Left lobe of liver (tissue), 2 donors: ENCODE data around the gene BLTP3B. TPM values are rescaled to one million over a fixed set of nuclear protein-coding genes. Genes with fewer than 3 reads are reported as not detected.

Experiments used
- ATAC-seq: fragments of 200-7000 bp; cut with Tn5 transposase; one replicate; pipeline ENCODE4 v1.9.1; 2020; ENCODE audit warnings: mild to moderate bottlenecking, moderate library complexity
- DNase-seq: peaks from one replicate; pipeline ENCODE4 v3.0.0-alpha.2; 2020; ENCODE audit warnings: low spot score
- total RNA-seq: library from RNA; stranded (reverse); gene quantifications from one replicate; pipeline ENCODE4 v1.2.1, GENCODE V29; 2021
- donor health status: DM: no; HTN: no; CAD: no; lungs with moderate emphysema.
- donor health status: DM: no; HTN: yes; CAD: no.

BLTP3B gene
- total RNA-seq, 1 donor from 2014 or later, result 28.3 TPM

GRCh38 chr12:100123316-100124095 is 19.2 kb downstream of the BLTP3B start:
- DNase-seq (no peak), ATAC-seq (no peak)

GRCh38 chr12:100120355-100120754 is 22.3 kb downstream of the BLTP3B start:
- ATAC-seq, result no peak

GRCh38 chr12:100115291-100115690 is 27.4 kb downstream of the BLTP3B start:
- ATAC-seq, result no peak

More at GRCh38 chr12:100120355-100120754, 22.3 kb downstream of the BLTP3B start:
- DNase-seq, result no peak

GRCh38 chr12:100114574-100114973 is 28.1 kb downstream of the BLTP3B start:
- ATAC-seq (no peak), DNase-seq (no peak)

More at GRCh38 chr12:100115291-100115690, 27.4 kb downstream of the BLTP3B start:
- DNase-seq, result no peak

- DNase-seq, result no peak
- ATAC-seq, result no peak
These were observed 32.4 kb downstream of the BLTP3B start for GRCh38 chr12:100110276-100110675.

- DNase-seq, result no peak
These were observed 35.8 kb downstream of the BLTP3B start for GRCh38 chr12:100106861-100107260.

GRCh38 chr12:100105661-100106060 is 37.0 kb downstream of the BLTP3B start:
- ATAC-seq (no peak), DNase-seq (no peak)

More at GRCh38 chr12:100106861-100107260, 35.8 kb downstream of the BLTP3B start:
- no peak for ATAC-seq

GRCh38 chr12:100101000-100101399 is 41.7 kb downstream of the BLTP3B start:
- no peak for ATAC-seq
- DNase-seq, result no peak

Other genes with a start within 250 kb of the BLTP3B start
- 3.6 TPM for gene ANKS1B, start 157.9 kb downstream of the BLTP3B start, total RNA-seq
- 10.2 TPM for gene ACTR6, start 57.9 kb upstream of the BLTP3B start, total RNA-seq
- gene DEPDC4, start 124.2 kb upstream of the BLTP3B start, total RNA-seq, result 2.5 TPM
- 24.2 TPM for gene SCYL2, start 124.3 kb upstream of the BLTP3B start, total RNA-seq
- 0.23 TPM for gene SLC17A8, start 214.2 kb upstream of the BLTP3B start, total RNA-seq